GM12801 (cell line): Measurements from ENCODE around the gene ITM2A.

ENCODE experiments used
- CTCF ChIP-seq: IDR thresholded peaks from one replicate; pipeline ENCODE4 v1.5.1; 2011; ENCODE audit warnings: control low read depth; ENCODE audit not compliant: insufficient read length; ENCODE audit errors: extremely low read depth

ITM2A gene

GRCh38 chrX:79366873-79367749 lies at the start of gene ITM2A:
Gene ITM2A, minus strand, starts transcription at chrX:79367334. Its CDS starts 119 bp downstream, at chrX:79367215.
- no peak for TF ChIP-seq CTCF

- no peak for TF ChIP-seq CTCF
Observed at GRCh38 chrX:79415056-79415455, 47.9 kb upstream of the ITM2A start.

GRCh38 chrX:79413963-79414362 lies 46.8 kb upstream of the ITM2A start:
- no peak for TF ChIP-seq CTCF

- TF ChIP-seq CTCF, result no peak
Observed at GRCh38 chrX:79412972-79413371, 45.8 kb upstream of the ITM2A start.

DNA sequence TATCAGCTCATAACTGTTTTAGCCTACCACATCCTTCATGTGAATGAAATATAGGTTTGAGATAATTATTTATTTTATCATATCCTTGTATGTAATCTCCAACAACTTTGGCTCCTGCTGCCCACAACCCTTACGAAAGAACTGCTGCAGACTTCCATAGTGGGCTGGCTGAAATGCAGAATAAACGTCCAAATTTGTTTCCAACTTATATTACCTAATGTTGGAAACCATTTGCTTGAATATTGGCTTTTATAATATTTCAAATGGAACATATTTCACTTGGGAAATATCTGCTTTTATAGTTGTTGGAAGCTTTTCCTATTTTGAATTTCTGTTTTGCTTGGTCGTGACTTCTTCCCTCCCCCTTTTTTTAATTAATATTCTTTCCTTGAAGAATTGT lies 45.0 kb upstream of the ITM2A start:
- no peak for TF ChIP-seq CTCF

DNA sequence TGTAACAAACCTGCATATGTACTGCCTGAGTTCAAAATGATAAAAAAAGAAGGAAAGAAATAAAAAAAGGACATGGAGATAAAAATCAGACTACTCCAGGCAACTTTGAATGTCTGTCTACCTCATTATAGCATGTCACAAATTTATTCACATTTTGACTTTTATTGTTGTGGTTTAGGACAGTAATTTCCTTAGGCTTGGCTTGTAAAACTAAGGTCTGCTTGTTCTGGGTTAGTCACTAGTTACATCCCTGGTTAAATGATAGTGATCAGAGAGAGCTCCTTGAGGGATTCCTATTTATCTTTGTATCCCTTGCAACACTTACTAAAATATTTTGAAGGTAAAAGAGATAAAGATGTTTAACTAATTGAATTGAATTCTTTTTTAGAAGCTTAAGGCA lies 42.5 kb upstream of the ITM2A start:
- TF ChIP-seq CTCF, result no peak

GRCh38 chrX:79408623-79409322 lies 41.6 kb upstream of the ITM2A start:
- no peak for TF ChIP-seq CTCF
